ENCODE results near the gene ZMAT2.
"Not testable (repeated sequence)": the region's sequence is repeated elsewhere in the genome, so short reads cannot be mapped to it uniquely, and the experiment has no call there.

DNA sequence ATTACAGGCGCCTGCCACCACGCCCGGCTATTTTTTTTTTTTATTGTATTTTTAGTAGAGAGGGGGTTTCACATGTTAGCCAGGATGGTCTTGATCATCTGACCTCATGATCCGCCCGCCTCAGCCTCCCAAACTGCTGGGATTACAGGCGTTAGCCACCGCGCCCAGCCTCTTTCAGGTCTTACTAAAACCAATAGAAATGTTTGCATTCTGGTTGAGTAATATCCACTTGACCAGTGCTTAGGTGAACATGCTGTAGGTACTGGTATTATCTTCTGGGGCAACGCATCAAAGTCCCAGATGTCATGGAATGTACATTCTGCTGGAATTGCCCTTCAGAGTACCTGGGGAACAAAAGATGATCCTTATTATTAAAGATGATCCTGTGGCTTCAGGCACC lies 8.5 kb downstream of the ZMAT2 start:
- not testable (repeated sequence) for TF ChIP-seq EZH2 (optimal IDR thresholded peaks at IDR 0.05; ENCODE audit: low read depth, low read length); EZH2phosphoT487 (IDR thresholded peaks at IDR 0.05; ENCODE audit: low read length)
- TF ChIP-seq, protein P1, sequence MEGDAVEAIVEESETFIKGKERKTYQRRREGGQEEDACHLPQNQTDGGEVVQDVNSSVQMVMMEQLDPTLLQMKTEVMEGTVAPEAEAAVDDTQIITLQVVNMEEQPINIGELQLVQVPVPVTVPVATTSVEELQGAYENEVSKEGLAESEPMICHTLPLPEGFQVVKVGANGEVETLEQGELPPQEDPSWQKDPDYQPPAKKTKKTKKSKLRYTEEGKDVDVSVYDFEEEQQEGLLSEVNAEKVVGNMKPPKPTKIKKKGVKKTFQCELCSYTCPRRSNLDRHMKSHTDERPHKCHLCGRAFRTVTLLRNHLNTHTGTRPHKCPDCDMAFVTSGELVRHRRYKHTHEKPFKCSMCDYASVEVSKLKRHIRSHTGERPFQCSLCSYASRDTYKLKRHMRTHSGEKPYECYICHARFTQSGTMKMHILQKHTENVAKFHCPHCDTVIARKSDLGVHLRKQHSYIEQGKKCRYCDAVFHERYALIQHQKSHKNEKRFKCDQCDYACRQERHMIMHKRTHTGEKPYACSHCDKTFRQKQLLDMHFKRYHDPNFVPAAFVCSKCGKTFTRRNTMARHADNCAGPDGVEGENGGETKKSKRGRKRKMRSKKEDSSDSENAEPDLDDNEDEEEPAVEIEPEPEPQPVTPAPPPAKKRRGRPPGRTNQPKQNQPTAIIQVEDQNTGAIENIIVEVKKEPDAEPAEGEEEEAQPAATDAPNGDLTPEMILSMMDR (IDR thresholded peaks at IDR 0.05; ENCODE audit: low read length) = not testable (repeated sequence)
